GM12878 (cell line): ENCODE measurements around the gene CXCL12. TPM values are rescaled to one million over a fixed set of nuclear protein-coding genes. Genes with fewer than 3 reads are reported as not detected.

Experiments
- ATAC-seq: fragments of 200-7000 bp; cut with Tn5 transposase; 3 replicates; pipeline ENCODE4 v1.9.1; 2020; ENCODE audit warnings: mild to moderate bottlenecking, moderate library complexity
- BruUV-seq: library from RNA; stranded (reverse); fragments of 400-500 nt; replicated peaks from 2 replicates; lab custom pipeline; 2021; lab: Mats Ljungman, UMichigan
- CTCF ChIA-PET: fragments of 300-600 bp; sonication (Branson Sonifier 250); formaldehyde crosslinking; extraction: SDS; loops from one replicate; lab custom pipeline; 2021; ENCODE audit warnings: inconsistent platforms; lab: Yijun Ruan, JAX
- POLR2A ChIA-PET: fragments of 350-600 bp; formaldehyde crosslinking; extraction: SDS; loops from one replicate; lab custom pipeline; 2021; ENCODE audit warnings: inconsistent platforms; lab: Charles Lee
- RAD21 ChIA-PET: fragments of 300-600 bp; sonication (Branson Sonifier 250); formaldehyde crosslinking; loops from one replicate; lab custom pipeline; 2023; ENCODE audit warnings: antibody characterized with exemption; ENCODE audit not compliant: unreplicated experiment; lab: Charles Lee
- SMC1A ChIA-PET: fragments of 300-600 bp; sonication (Branson Sonifier 250); formaldehyde crosslinking; loops from one replicate; lab custom pipeline; 2023; ENCODE audit not compliant: unreplicated experiment, uncharacterized antibody; lab: Charles Lee
- DNase-seq: peaks from one replicate; pipeline ENCODE4 v3.0.0-alpha.2; 2011; ENCODE audit warnings: low read depth, low spot score
- FAIRE-seq: peaks from 3 replicates; lab custom pipeline; 2011; peaks lifted over from hg19 to GRCh38; lab: Jason Lieb, UNC
- H2AFZ ChIP-seq: 2 replicates; pipeline ENCODE4 v1.6.0; 2011; ENCODE audit warnings: low read depth, low read length, control low read depth; ENCODE audit not compliant: control insufficient read depth
- H3K27ac ChIP-seq: 2 replicates; pipeline ENCODE4 v1.5.1; 2011; ENCODE audit warnings: control low read depth; ENCODE audit not compliant: control insufficient read depth, insufficient read depth
- H3K27me3 ChIP-seq, 2 experiments: replicated peaks in 1 of 2; 2 replicates each; pipeline versions ENCODE4 v1.6.0 to v1.6.1; 2011; ENCODE audit warnings: low read length in 1 of 2; ENCODE audit not compliant: control insufficient read depth in 2 of 2, insufficient read depth in 2 of 2
- H3K36me3 ChIP-seq, 2 experiments: 2 replicates each; pipeline ENCODE4 v1.5.1; 2011; ENCODE audit warnings: low read length in 1 of 2; ENCODE audit not compliant: control insufficient read depth in 2 of 2, insufficient read depth in 2 of 2
- H3K4me1 ChIP-seq: 2 replicates; pipeline ENCODE4 v1.6.1; 2011; ENCODE audit warnings: mild to moderate bottlenecking, low read length, moderate library complexity, mixed read lengths; ENCODE audit not compliant: control insufficient read depth, insufficient read depth
- H3K4me2 ChIP-seq: 2 replicates; pipeline ENCODE4 v1.6.0; 2011; ENCODE audit warnings: control low read depth; ENCODE audit not compliant: control insufficient read depth, insufficient read depth
- H3K4me3 ChIP-seq: fragments of 200-600 bp; sonication (generic); 2 replicates; pipeline ENCODE4 v1.5.1; 2016
- H3K79me2 ChIP-seq: 2 replicates; pipeline ENCODE4 v1.6.0; 2011; ENCODE audit warnings: low read length; ENCODE audit not compliant: control insufficient read depth, insufficient read depth
- H3K9ac ChIP-seq: 2 replicates; pipeline ENCODE4 v1.8.0; 2011; ENCODE audit warnings: low read length, control low read depth, mixed read lengths; ENCODE audit not compliant: control insufficient read depth, insufficient read depth
- H3K9me3 ChIP-seq: replicated peaks from 3 replicates; pipeline ENCODE4 v1.5.1; 2011; ENCODE audit warnings: mild to moderate bottlenecking, low read length; ENCODE audit not compliant: control insufficient read depth, insufficient read depth
- H4K20me1 ChIP-seq: 2 replicates; pipeline ENCODE4 v1.6.0; 2011; ENCODE audit not compliant: control insufficient read depth, insufficient read depth
- CTCF ChIP-seq, 3 experiments: IDR thresholded peaks in 2 of 3; conservative IDR thresholded peaks in 1 of 3; 2 replicates each; pipeline ENCODE4 v1.5.1; 2011; ENCODE audit warnings: low read depth in 3 of 3, low read length in 3 of 3, mild to moderate bottlenecking in 3 of 3, control low read depth in 2 of 3, moderate library complexity in 2 of 3, inconsistent platforms in 1 of 3, mixed read lengths in 1 of 3; ENCODE audit not compliant: control insufficient read depth in 2 of 3, insufficient read depth in 1 of 3; ENCODE audit errors: extremely low read depth in 1 of 3
- IKZF2 ChIP-seq, 2 experiments: fragments of 450-650 bp; IDR thresholded peaks; 2 replicates each; pipeline ENCODE4 v1.6.1; 2017; ENCODE audit warnings: mild to moderate bottlenecking in 2 of 2, moderate library complexity in 2 of 2
- JUND ChIP-seq: IDR thresholded peaks from 2 replicates; pipeline ENCODE4 v1.6.1; 2012; ENCODE audit warnings: low read depth, mild to moderate bottlenecking, low read length, improper control_type of control experiment, moderate library complexity
- RUNX3 ChIP-seq: IDR thresholded peaks from 2 replicates; pipeline ENCODE4 v1.6.1; 2012; ENCODE audit warnings: low read length, inconsistent platforms
- STAT1 ChIP-seq: fragments of 450-650 bp; conservative IDR thresholded peaks from 2 replicates; pipeline ENCODE4 v1.6.1; 2014; ENCODE audit warnings: antibody characterized with exemption, mild to moderate bottlenecking
- TCF7 ChIP-seq: IDR thresholded peaks from 2 replicates; pipeline ENCODE4 v1.6.1; 2014; ENCODE audit warnings: antibody characterized with exemption, borderline replicate concordance
- WRNIP1 ChIP-seq: IDR thresholded peaks from 2 replicates; pipeline ENCODE4 v1.6.1; 2011; ENCODE audit warnings: low read depth, low read length, improper control_type of control experiment, borderline replicate concordance
- WGBS: methylation state at CpG from one replicate; pipeline ENCODE4 v1.1.6; 2016; ENCODE audit warnings: low lambda C conversion rate; ENCODE audit not compliant: insufficient replicate concordance, insufficient coverage; ENCODE audit errors: missing lambda C conversion rate; 5-methylcytosine and 5-hydroxymethylcytosine counted together
- in situ Hi-C: fragments of 300-500 bp; cut with MboI; formaldehyde crosslinking; loops from 9 replicates; pipeline ENCODE4 v1.14.3; 2018; ENCODE audit warnings: mixed read lengths
- intact Hi-C: fragments of 100-400 bp; cut with micrococcal nuclease; formaldehyde crosslinking; loops from one replicate; pipeline ENCODE4 v1.14.2; 2022; ENCODE audit not compliant: unreplicated experiment
- polyA plus RNA-seq, 11 experiments: library from polyadenylated mRNA; depleted of rRNA in 4 of 11; unstranded in 6 of 11; stranded (reverse) in 5 of 11; fragments of >200 nt; fragmentation: Nextera tagmentation in 4 of 11; fragmentation: Illumina TruSeq in 1 of 11; extraction: Ambion mirVana in 4 of 11; extraction: Trizol in 1 of 11; gene quantifications; 1 replicate in 1 of 11; 2 replicates in 10 of 11; pipeline versions ENCODE4 v1.2.1 to v1.2.3, GENCODE V29; 2011 to 2016; ENCODE audit warnings: inconsistent platforms in 2 of 11, missing spikeins in 2 of 11, low read depth in 1 of 11
- total RNA-seq, 4 experiments: library from RNA; depleted of rRNA in 3 of 4; stranded (reverse); fragments of >200 nt in 3 of 4; fragmentation: Illumina TruSeq in 1 of 4; extraction: Trizol in 1 of 4; gene quantifications; 2 replicates each; pipeline versions ENCODE4 v1.2.1 to v1.2.3, GENCODE V29; 2013 to 2021

Gene CXCL12
- total and polyA plus RNA-seq, 10 of the 15 experiments (the other 5 are each of a cell fraction or from before 2014, with no cell fraction given) = 0.03 to 4.5 (median 0.53) TPM

DNA sequence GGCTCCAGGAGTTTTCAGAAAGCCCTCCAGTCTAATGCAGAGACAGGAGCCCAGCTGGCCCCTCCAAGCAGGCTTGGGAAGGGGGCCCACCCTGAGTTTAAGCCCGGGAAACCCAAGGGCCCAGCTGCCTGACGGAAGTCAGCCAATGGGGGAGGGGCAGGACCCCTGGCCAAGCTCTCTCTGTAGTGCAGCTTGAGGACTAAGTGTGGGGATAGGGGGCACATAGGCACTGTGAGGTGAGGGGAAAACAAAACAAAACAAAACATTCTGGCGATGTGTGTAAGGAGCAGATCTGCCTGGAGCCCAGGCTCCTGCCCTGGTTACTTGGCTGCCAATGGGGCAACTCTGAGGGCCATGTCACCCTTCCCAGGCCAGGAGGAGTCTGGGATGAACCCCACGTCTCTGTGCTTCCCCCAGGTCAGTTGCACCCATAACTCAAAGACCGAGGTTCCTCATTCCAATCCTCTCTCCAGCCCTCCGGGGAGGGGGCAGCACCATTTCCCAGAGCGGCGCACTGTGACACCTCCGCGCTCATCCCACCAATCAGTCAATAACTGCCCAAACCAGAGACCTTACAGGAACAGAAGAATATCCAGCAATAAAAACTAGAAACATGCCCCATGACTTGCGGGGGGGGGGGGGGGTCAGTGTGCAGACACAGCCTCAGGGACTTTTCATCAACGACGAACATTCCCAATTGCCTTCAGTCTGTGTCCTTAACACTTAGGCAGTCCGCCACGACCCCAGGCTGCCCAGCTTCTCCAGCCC, 1.7 kb downstream of the CXCL12 start:
- no TSS peak for BruUV-seq
- intact Hi-C loops = loop anchor here (10.0 kb wide), 1 partner anchor 218 kb away; no protein-coding TSS in a partner anchor
- Histone ChIP-seq H3K4me3 (no peak overlapping the region), H3K79me2 (no peaks in the 10 kb centered on the region), H3K4me2 (no peak overlapping the region), H3K4me1 (no peaks in the 10 kb centered on the region), H3K9me3 (no peaks in the 10 kb centered on the region; the same call in 2 of the 3 replicates), H2AFZ (no peak overlapping the region), H3K27me3 (peaks cover 0 to 2% of the 10 kb centered on the region in 2 experiments; a peak in 3 of 4 replicates), H4K20me1 (no peaks in the 10 kb centered on the region)
- no peak for ATAC-seq
- WGBS = 52% methylated on average over 14 of the region's 15 CpGs
- SMC1A ChIA-PET = interaction anchor here (0.8 to 1.0 kb wide), 2 partner anchors 46 to 709 kb away, joined by 3 read pairs; no protein-coding TSS in a partner anchor
- RAD21 ChIA-PET = interaction anchor here (0.9 kb wide), 1 partner anchor 14 kb away, joined by 3 read pairs; no protein-coding TSS in a partner anchor
- no peak for DNase-seq
- no peak for TF ChIP-seq WRNIP1
- no peak for TF ChIP-seq JUND
- TF ChIP-seq RUNX3 = no peak
- TF ChIP-seq CTCF (IDR thresholded peaks at IDR 0.05 in 2 of 3, conservative IDR thresholded peaks at IDR 0.05 in 1 of 3; ENCODE audit: control insufficient read depth in 2 of 3, extremely low read depth in 1 of 3, insufficient read depth in 1 of 3, low read depth in 3 of 3, low read length in 3 of 3) = no peak
- TF ChIP-seq STAT1 = no peak
- TF ChIP-seq IKZF2 (IDR thresholded peaks at IDR 0.05) = no peak
- no peak for TF ChIP-seq TCF7
- TF ChIP-seq, all 136 proteins: peak for 0
- in situ Hi-C loops = loop anchor here (25.0 kb wide), 1 partner anchor 479 kb away; no protein-coding TSS in a partner anchor
- ChIA-PET POLR2A (interaction anchor here (0.7 kb wide), 1 partner anchor 121 kb away, joined by 4 read pairs; no protein-coding TSS in a partner anchor), CTCF (no interaction called here)
- no peaks in the 10 kb centered on the region for H3K36me3 ChIP-seq
- FAIRE-seq = no peak
- H3K27ac ChIP-seq = no peak overlapping the region
- no peak overlapping the region for H3K9ac ChIP-seq
